ENCODE data around the gene FABP7. TPM values are rescaled to one million over a fixed set of nuclear protein-coding genes. Genes with fewer than 3 reads are reported as not detected.

Gene FABP7
- total and polyA plus RNA-seq, 2 of the 13 experiments (the other 11 are each of a cell fraction or from before 2014, with no cell fraction given) = not detected

DNA sequence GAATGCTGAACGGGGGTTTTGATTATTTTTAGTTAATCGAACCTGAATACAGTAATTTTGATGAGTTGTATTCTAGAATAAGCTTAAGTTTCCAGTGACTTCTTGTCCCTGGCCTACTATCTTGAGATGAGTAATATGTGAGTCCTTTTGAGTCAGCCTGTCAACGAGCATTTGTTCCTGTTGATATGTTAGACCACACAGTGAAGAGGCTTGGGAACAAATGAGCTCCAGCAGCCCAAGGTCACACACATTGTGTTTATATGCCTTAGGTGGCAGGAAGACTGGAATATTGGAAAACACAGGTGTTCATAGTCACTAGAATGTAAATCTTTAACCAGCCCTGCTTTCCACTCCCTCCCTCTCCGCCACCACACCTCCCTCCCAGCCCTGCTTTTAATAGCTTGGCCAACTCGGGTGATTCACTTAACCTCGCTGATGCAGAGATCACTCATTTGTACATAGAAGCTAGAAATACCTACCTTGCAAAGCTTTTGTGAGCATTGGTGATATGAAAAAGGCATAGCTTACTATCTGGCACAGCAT, 18.7 kb downstream of the FABP7 start (continued):
- TF ChIP-seq, protein P1, sequence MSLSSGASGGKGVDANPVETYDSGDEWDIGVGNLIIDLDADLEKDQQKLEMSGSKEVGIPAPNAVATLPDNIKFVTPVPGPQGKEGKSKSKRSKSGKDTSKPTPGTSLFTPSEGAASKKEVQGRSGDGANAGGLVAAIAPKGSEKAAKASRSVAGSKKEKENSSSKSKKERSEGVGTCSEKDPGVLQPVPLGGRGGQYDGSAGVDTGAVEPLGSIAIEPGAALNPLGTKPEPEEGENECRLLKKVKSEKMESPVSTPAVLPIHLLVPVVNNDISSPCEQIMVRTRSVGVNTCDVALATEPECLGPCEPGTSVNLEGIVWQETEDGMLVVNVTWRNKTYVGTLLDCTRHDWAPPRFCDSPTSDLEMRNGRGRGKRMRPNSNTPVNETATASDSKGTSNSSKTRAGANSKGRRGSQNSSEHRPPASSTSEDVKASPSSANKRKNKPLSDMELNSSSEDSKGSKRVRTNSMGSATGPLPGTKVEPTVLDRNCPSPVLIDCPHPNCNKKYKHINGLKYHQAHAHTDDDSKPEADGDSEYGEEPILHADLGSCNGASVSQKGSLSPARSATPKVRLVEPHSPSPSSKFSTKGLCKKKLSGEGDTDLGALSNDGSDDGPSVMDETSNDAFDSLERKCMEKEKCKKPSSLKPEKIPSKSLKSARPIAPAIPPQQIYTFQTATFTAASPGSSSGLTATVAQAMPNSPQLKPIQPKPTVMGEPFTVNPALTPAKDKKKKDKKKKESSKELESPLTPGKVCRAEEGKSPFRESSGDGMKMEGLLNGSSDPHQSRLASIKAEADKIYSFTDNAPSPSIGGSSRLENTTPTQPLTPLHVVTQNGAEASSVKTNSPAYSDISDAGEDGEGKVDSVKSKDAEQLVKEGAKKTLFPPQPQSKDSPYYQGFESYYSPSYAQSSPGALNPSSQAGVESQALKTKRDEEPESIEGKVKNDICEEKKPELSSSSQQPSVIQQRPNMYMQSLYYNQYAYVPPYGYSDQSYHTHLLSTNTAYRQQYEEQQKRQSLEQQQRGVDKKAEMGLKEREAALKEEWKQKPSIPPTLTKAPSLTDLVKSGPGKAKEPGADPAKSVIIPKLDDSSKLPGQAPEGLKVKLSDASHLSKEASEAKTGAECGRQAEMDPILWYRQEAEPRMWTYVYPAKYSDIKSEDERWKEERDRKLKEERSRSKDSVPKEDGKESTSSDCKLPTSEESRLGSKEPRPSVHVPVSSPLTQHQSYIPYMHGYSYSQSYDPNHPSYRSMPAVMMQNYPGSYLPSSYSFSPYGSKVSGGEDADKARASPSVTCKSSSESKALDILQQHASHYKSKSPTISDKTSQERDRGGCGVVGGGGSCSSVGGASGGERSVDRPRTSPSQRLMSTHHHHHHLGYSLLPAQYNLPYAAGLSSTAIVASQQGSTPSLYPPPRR (CRISPR knock-in tag; IDR thresholded peaks at IDR 0.05; ENCODE audit: borderline replicate concordance) = peak; percentile 79
- TF ChIP-seq, protein P2, sequence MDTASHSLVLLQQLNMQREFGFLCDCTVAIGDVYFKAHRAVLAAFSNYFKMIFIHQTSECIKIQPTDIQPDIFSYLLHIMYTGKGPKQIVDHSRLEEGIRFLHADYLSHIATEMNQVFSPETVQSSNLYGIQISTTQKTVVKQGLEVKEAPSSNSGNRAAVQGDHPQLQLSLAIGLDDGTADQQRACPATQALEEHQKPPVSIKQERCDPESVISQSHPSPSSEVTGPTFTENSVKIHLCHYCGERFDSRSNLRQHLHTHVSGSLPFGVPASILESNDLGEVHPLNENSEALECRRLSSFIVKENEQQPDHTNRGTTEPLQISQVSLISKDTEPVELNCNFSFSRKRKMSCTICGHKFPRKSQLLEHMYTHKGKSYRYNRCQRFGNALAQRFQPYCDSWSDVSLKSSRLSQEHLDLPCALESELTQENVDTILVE (CRISPR knock-in tag; IDR thresholded peaks at IDR 0.05) = peak; percentile 70; the same call in 1 of the 2 replicates
- TF ChIP-seq WIZ (CRISPR knock-in tag; IDR thresholded peaks at IDR 0.05) (peak; percentile 76; the same call in 1 of the 2 replicates), HMGA1 (CRISPR knock-in tag; conservative IDR thresholded peaks at IDR 0.05) (no peak), ZNF891 (CRISPR knock-in tag; IDR thresholded peaks at IDR 0.05) (no peak), EP300 (IDR thresholded peaks at IDR 0.05; ENCODE audit: low read depth in 2 of 2, low read length in 2 of 2) (peak in 1 of 2 experiments; percentile 79; a peak in 1 of 4 replicates), EP300 (CRISPR knock-in tag; IDR thresholded peaks at IDR 0.05; ENCODE audit: borderline replicate concordance) (peak; percentile 55; the same call in 1 of the 2 replicates), MAFK (conservative IDR thresholded peaks at IDR 0.05 in 1 of 2, IDR thresholded peaks at IDR 0.05 in 1 of 2; ENCODE audit: low read length in 2 of 2) (no peak), MATR3 (CRISPR knock-in tag; IDR thresholded peaks at IDR 0.05) (no peak), CEBPB (IDR thresholded peaks at IDR 0.05; ENCODE audit: borderline replicate concordance, low read depth, low read length) (no peak), IKZF5 (CRISPR knock-in tag; IDR thresholded peaks at IDR 0.05) (peak; percentile 87; the same call in 1 of the 2 replicates), HOXA7 (CRISPR knock-in tag; IDR thresholded peaks at IDR 0.05) (no peak), TIGD3 (CRISPR knock-in tag; IDR thresholded peaks at IDR 0.05; ENCODE audit: borderline replicate concordance) (no peak), GABPA (IDR thresholded peaks at IDR 0.05; ENCODE audit: low read depth, low read length) (no peak), GABPA (CRISPR knock-in tag; IDR thresholded peaks at IDR 0.05; ENCODE audit: low read depth) (peak; percentile 64), ZSCAN9 (CRISPR knock-in tag; IDR thresholded peaks at IDR 0.05; ENCODE audit: borderline replicate concordance) (peak; percentile 89), ZSCAN20 (CRISPR knock-in tag; IDR thresholded peaks at IDR 0.05; ENCODE audit: borderline replicate concordance) (no peak), ATF2 (CRISPR knock-in tag; IDR thresholded peaks at IDR 0.05) (peak; percentile 33), ZNF792 (CRISPR knock-in tag; IDR thresholded peaks at IDR 0.05) (no peak; the same call in 1 of the 2 replicates)
- TF ChIP-seq, protein P3, sequence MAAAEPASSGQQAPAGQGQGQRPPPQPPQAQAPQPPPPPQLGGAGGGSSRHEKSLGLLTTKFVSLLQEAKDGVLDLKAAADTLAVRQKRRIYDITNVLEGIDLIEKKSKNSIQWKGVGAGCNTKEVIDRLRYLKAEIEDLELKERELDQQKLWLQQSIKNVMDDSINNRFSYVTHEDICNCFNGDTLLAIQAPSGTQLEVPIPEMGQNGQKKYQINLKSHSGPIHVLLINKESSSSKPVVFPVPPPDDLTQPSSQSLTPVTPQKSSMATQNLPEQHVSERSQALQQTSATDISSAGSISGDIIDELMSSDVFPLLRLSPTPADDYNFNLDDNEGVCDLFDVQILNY (CRISPR knock-in tag; conservative IDR thresholded peaks at IDR 0.05) = no peak
